ENCODE results near the gene CROT.

The CROT gene

DNA sequence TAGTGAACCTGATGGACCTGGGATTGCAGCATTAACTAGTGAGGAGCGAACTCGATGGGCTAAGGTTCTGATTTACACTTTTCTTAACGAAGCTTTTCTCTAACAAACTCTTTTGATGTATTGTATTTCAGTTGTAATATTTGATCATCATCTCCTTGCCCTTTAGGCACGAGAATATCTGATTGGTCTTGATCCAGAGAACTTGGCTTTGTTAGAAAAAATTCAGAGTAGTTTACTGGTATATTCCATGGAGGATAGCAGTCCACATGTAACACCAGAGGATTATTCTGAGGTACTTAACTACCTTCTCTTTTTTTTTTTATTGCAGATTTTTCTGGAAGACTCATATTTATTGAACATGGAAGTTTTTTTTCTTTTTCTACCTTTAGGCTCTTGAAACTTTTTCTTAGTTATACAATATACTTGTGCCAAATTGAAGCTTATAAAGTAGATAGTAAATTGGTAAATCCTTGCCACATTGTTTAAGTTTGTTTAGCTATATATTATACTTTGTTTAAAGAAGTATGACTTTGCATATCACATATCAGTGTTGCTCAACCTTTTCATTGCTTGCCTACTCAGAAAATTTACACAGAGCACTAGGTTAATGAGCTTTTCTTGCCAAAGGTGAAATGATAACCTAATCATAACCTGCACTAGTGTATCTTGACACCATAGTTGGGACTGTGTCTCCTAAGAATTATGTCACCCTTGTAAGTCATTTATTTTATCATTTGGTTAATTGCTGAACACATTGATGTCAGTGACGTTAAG, 30.4 kb downstream of the CROT start:
- H3K27ac ChIP-seq: no peak overlapping the region
- no peak for DNase-seq
- H3K4me3 ChIP-seq (ENCODE audit: low read depth, low read length): no peak overlapping the region
- no peaks in the 10 kb centered on the region for H3K27me3 ChIP-seq (ENCODE audit: insufficient read depth, low read depth, severe bottlenecking)
- H3K9me3 ChIP-seq (ENCODE audit: severe bottlenecking): no peaks in the 10 kb centered on the region
- peaks cover under 1% of the 10 kb centered on the region; the same call in 1 of the 2 replicates for H3K36me3 ChIP-seq
- TF ChIP-seq, protein P1, sequence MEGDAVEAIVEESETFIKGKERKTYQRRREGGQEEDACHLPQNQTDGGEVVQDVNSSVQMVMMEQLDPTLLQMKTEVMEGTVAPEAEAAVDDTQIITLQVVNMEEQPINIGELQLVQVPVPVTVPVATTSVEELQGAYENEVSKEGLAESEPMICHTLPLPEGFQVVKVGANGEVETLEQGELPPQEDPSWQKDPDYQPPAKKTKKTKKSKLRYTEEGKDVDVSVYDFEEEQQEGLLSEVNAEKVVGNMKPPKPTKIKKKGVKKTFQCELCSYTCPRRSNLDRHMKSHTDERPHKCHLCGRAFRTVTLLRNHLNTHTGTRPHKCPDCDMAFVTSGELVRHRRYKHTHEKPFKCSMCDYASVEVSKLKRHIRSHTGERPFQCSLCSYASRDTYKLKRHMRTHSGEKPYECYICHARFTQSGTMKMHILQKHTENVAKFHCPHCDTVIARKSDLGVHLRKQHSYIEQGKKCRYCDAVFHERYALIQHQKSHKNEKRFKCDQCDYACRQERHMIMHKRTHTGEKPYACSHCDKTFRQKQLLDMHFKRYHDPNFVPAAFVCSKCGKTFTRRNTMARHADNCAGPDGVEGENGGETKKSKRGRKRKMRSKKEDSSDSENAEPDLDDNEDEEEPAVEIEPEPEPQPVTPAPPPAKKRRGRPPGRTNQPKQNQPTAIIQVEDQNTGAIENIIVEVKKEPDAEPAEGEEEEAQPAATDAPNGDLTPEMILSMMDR (IDR thresholded peaks at IDR 0.05; ENCODE audit: low read depth, low read length): no peak

DNA sequence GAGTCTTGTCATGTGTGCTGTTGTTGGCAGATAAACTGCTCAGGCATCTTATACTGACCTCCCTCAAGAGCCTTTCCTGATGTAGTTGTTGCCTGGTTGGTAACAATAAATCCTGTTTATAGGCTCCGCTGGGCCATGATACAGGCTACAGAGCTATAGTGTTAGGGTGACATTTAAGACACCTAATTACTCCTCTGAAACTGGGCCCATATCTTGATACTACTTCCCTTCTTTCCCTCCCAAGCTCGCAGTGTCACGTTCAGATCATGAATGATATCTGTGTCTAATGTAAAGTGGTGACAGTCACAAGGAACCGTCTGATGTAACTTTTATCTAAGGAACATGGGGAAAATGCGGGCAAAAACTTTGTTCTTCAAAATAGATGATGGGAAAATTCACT, 35.4 kb downstream of the CROT start:
- H3K4me3 ChIP-seq (ENCODE audit: low read depth, low read length): no peak overlapping the region

DNA sequence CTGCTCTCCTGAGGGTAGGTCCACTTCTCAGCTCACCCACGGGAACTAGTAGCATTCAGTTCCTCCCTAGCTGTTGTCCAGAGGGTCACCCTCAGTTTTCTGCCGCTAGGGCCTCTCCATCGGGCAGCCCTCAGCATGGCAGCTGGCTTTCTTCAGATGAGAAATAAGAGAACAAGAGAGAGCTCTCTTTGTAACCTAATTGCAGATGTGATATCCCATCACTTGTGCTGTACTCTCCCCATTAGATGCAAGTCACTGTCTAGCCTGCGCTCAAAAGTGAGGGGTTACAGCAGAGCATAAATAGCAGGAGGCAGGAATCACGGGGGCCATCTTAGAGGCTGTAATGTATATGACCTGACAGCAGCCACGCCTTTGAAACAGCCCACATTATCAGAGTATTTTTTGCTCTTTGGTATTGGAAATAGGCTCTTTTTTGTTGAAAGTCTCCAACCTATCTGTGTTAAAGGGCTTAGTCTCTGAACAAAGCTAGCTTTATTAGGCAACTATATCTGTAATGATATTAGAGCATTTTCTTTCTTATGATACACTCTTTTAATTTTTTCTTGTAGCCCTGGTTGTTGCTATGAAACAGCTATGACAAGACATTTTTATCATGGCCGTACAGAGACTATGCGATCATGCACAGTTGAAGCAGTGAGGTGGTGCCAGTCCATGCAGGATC, 45.7 kb downstream of the CROT start:
- Histone ChIP-seq H3K27me3 (ENCODE audit: insufficient read depth, low read depth, severe bottlenecking) (no peaks in the 10 kb centered on the region), H3K9me3 (ENCODE audit: severe bottlenecking) (no peaks in the 10 kb centered on the region), H3K4me3 (ENCODE audit: low read depth, low read length) (no peak overlapping the region), H3K27ac (no peak overlapping the region), H3K36me3 (peaks cover 16% of the 10 kb centered on the region)
- TF ChIP-seq, protein P1 (IDR thresholded peaks at IDR 0.05; ENCODE audit: low read depth, low read length): no peak
- no peak for DNase-seq

More for the DNA sequence above, 35.4 kb downstream of the CROT start:
- Histone ChIP-seq H3K9me3 (ENCODE audit: severe bottlenecking) (no peaks in the 10 kb centered on the region), H3K27me3 (ENCODE audit: insufficient read depth, low read depth, severe bottlenecking) (no peaks in the 10 kb centered on the region), H3K27ac (no peak overlapping the region), H3K36me3 (no peaks in the 10 kb centered on the region; the same call in 1 of the 2 replicates)
- TF ChIP-seq, protein P1 (IDR thresholded peaks at IDR 0.05; ENCODE audit: low read depth, low read length): no peak
- no peak for DNase-seq

GRCh38 chr7:87395442-87396020, 50.1 kb downstream of the CROT start:
- TF ChIP-seq, protein P1 (IDR thresholded peaks at IDR 0.05; ENCODE audit: low read depth, low read length): no peak
- Histone ChIP-seq H3K27me3 (ENCODE audit: insufficient read depth, low read depth, severe bottlenecking) (no peaks in the 10 kb centered on the region), H3K36me3 (peaks cover 16% of the 10 kb centered on the region), H3K27ac (no peak overlapping the region), H3K4me3 (ENCODE audit: low read depth, low read length) (no peak overlapping the region), H3K9me3 (ENCODE audit: severe bottlenecking) (no peaks in the 10 kb centered on the region)
- no peak for DNase-seq

- TF ChIP-seq, protein P1 (IDR thresholded peaks at IDR 0.05; ENCODE audit: low read depth, low read length): no peak
- no peak overlapping the region for H3K4me3 ChIP-seq (ENCODE audit: low read depth, low read length)
- no peaks in the 10 kb centered on the region for H3K9me3 ChIP-seq (ENCODE audit: severe bottlenecking)
- no peaks in the 10 kb centered on the region for H3K27me3 ChIP-seq (ENCODE audit: insufficient read depth, low read depth, severe bottlenecking)
- H3K27ac ChIP-seq: no peak overlapping the region
- peaks cover 1% of the 10 kb centered on the region; the same call in 1 of the 2 replicates for H3K36me3 ChIP-seq
- no peak for DNase-seq
Observed at GRCh38 chr7:87398446-87398845, 53.0 kb downstream of the CROT start.
